ENCODE results near the gene PERP. TPM values are rescaled to one million over a fixed set of nuclear protein-coding genes. Genes with fewer than 3 reads are reported as not detected.

The PERP gene
- total RNA-seq, 1 experiment from 2014 or later = 9.1 TPM

DNA sequence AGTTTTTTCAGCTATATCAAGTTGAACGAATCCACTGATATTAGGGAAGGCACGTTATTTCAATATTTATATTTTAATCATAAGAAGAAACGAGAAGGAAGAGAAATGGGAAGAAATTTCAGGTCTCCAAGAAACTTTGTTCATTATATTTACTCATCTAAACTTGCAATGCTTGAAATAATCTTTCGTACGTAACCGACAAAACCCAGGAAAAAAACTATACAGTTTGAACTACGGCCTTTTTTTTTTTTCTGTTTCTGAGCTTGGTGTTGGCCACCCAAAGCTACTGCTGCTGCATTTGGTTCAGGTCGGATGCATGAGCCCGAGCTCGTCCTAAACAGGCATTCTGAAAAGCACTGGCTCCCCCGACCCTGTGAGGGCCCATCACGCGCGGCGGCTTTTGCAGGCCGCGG, 548 bp downstream of the PERP start:
- in situ Hi-C loops (cut with HindIII; ENCODE audit: low sequenced_read_pairs) = no loop called here

DNA sequence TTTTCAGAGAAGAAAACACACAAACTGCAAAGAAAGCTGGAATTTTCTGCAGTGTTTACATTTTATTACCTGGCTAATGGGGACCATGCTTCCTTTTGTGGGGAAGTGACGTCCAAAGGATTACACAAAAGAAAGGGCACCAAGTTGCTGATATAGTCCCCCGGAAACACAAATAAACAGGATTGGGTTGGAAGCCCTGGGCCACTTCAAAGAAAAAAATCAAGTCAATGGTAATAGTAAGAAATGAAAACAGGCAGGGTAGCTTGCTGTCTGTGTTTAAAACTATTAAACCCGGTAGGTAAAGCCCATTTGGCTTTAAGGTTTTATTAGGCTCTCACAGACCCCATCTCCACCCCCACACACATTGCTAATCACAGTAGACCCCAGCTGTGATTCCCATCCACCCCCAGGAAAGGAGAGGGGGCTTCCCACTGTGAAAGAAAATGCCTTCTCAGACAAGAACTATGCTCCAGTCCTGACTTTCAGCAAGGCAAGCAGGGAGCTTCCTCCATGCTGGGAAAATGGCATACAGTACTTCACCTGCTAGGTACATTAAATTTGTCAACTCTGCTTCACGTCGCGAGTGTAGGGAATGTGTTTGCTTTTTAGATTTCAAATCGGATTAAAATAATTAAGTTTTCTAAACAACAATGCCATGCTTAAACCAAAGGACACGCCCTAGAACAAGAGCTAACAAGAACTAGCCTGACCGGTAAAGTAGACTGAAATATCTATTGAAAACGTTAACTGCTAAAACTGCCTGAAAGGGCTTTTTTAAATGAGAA, 1.1 kb downstream of the PERP start:
- peak; percentile 68 for DNase-seq (ENCODE audit: low spot score)
- in situ Hi-C loops (cut with HindIII; ENCODE audit: low sequenced_read_pairs) = no loop called here

More for the DNA sequence above, 548 bp downstream of the PERP start:
- DNase-seq (ENCODE audit: low spot score) = peak; percentile 41

GRCh38 chr6:138105446-138105845, 1.8 kb downstream of the PERP start:
- DNase-seq (ENCODE audit: low spot score) = peak; percentile 53
- in situ Hi-C loops (cut with HindIII; ENCODE audit: low sequenced_read_pairs) = no loop called here

DNA sequence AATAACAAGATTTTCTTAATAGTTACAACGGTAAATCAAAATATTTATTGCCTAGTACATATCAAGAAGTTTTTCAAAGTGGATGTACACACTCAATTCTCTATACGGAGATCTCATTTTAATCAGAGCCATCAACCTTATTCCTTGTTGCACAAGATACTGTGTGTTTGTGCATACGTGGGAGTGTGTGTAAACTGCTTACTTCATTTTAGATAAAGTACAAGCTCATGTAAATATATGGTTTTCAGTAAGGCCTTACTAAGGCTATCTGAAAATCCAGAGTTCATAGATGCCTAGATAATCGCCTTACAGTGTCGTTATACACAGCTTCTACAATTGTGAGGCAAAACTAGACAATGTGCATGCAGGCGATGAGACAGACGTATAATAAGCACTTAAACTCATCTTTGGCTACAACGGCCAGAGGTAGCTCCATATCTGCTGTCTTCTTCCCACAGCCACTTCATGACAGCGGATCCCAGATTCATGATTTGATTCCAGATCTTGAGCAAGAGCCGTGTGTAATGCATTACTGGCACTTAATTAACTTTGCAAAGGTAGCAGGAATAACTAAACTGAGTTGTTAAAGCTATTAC, 2.5 kb downstream of the PERP start:
- in situ Hi-C loops (cut with HindIII; ENCODE audit: low sequenced_read_pairs) = no loop called here
- peak; percentile 19 for DNase-seq (ENCODE audit: low spot score)

DNA sequence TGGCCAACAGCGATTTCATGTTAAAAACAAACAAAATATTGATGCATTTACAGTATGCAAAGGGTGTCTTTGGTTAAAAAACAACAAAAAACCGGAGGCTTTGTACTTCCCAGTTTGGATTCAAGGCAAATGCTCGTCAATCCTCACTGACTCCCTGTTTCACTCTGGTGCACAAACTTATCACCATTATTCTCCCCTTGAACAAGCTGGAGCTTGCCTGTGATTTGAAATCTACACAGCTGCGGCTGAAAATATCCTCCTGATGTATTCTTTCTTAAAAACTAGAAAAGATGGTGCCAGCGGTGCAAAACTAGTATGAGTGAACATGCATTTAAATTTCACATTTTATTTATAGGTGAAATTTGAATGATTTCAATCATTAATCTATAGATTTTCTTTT, 3.3 kb downstream of the PERP start:
- in situ Hi-C loops (cut with HindIII; ENCODE audit: low sequenced_read_pairs) = no loop called here
- no peak for DNase-seq (ENCODE audit: low spot score)

- in situ Hi-C loops (cut with HindIII; ENCODE audit: low sequenced_read_pairs) = no loop called here
- DNase-seq (ENCODE audit: low spot score) = no peak
Observed at GRCh38 chr6:138101946-138102731, 5.1 kb downstream of the PERP start.

- in situ Hi-C loops (cut with HindIII; ENCODE audit: low sequenced_read_pairs) = no loop called here
- DNase-seq (ENCODE audit: low spot score) = no peak
Observed at GRCh38 chr6:138099832-138100231, 7.4 kb downstream of the PERP start.

DNA sequence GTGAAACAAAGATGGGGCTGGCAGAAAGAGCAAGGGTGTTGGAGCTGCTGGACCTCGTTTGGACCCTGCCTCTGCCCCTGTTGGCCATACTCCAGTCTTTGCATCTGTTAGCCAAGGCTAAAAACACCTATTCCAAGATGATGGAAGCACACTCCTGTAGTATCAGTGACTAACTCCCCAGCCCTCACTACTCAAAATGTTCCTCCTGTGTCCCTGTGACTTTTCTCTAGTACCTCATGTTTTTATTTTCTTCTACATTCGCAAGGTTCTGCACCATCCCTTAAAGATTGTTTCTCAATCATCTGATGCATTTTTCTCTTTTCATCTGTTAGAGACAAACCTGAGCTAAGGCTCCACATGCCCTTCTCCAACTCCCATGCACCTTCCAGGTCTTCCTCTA, 8.9 kb downstream of the PERP start:
- no peak for DNase-seq (ENCODE audit: low spot score)
- in situ Hi-C loops (cut with HindIII; ENCODE audit: low sequenced_read_pairs) = no loop called here

DNA sequence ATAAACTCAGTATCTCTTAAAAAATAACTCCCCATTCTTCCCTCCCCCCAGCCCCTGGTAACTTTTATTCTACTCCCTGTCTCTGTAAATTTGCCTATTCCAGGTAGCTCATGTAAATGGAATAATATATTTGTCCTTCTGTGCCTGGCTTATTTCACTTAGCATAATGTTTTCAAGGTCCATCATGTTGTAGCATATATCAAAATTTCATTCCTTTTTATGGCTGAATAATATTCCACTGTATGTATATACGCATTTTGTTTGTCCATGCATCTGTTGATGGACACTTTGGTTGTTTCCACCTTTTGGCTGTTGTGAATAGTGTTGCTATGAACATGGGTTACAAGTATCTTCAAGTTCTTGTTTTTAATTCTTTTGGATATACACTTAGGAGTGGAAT, 13.0 kb downstream of the PERP start:
- in situ Hi-C loops (cut with HindIII; ENCODE audit: low sequenced_read_pairs) = no loop called here
- DNase-seq (ENCODE audit: low spot score) = no peak

- in situ Hi-C loops (cut with HindIII; ENCODE audit: low sequenced_read_pairs) = no loop called here
- no peak for DNase-seq (ENCODE audit: low spot score)
Observed at GRCh38 chr6:138093632-138094031, 13.6 kb downstream of the PERP start.

DNA sequence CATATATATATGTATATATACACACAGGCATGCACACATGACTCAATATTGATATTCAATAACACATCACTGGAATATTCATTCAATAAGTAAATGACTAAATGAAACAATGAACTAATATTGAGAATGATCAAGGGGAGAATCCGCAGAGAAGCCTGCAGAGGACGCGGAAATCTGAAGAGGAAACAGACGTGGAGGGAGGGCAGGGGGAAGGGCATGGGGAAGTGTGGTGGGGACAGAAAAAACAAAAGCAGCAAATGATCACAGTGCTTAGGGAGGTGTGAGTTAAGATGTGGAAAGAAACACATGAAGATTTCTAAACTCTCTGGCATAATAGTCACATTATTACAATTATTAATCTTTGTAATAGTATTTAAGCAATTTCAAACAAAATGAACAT, 14.5 kb downstream of the PERP start:
- in situ Hi-C loops (cut with HindIII; ENCODE audit: low sequenced_read_pairs) = no loop called here
- no peak for DNase-seq (ENCODE audit: low spot score)

DNA sequence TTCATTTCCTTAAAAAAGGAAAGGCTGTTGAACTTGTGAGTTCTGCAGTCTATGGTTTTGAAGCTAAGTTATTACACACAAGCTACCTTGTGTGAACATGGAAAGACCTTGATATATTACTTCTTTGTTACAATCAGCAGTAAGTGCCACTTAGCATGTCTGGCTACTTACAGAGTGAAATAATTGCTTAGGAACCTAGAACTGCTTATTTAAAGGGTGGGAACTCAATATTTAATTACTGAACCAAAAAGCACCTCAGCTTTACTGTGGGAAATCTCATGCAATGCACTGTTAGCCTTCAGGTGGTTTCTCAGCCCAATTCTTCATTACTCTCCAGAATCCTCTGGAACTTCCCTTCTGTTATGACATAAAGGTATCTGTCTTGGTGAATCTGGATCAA, 17.9 kb downstream of the PERP start:
- no peak for DNase-seq (ENCODE audit: low spot score)
- in situ Hi-C loops (cut with HindIII; ENCODE audit: low sequenced_read_pairs) = no loop called here

GRCh38 chr6:138088326-138088762, 18.9 kb downstream of the PERP start:
- in situ Hi-C loops (cut with HindIII; ENCODE audit: low sequenced_read_pairs) = no loop called here
- no peak for DNase-seq (ENCODE audit: low spot score)

DNA sequence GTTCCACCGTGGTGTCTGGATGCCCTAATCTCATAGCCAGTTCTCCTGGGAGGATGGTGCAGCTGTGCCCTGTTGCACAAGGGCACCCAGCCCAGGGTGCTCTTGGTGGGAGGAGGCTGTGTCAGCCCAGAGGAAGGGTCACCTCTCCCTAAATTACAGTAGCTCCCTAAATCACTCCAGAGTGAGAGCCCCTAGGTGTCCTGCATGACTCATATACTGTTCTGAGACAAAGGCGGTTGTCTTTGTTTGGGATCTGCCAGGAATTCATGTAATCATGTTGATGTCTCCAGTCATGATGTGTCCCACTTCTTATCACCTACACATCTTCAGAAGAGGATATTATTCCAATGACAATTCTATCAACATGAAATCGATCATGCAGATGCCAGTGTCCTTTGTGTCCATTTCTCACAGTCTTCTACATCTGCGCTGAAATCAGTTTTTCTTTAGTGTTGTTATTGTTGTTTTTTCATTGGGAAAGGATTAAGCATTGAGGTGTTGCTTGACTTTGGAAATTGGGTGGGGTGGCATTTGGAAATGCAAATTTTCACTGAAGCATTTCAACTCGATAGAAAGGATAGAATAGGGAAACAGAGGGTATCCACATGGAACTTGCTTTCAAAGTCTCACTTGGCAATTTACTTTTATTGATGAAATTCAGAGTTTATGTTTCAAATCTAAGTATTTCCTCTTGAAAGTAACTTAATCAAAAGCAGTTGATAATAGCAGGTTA, 19.5 kb downstream of the PERP start:
- in situ Hi-C loops (cut with HindIII; ENCODE audit: low sequenced_read_pairs) = no loop called here
- DNase-seq (ENCODE audit: low spot score) = no peak

DNA sequence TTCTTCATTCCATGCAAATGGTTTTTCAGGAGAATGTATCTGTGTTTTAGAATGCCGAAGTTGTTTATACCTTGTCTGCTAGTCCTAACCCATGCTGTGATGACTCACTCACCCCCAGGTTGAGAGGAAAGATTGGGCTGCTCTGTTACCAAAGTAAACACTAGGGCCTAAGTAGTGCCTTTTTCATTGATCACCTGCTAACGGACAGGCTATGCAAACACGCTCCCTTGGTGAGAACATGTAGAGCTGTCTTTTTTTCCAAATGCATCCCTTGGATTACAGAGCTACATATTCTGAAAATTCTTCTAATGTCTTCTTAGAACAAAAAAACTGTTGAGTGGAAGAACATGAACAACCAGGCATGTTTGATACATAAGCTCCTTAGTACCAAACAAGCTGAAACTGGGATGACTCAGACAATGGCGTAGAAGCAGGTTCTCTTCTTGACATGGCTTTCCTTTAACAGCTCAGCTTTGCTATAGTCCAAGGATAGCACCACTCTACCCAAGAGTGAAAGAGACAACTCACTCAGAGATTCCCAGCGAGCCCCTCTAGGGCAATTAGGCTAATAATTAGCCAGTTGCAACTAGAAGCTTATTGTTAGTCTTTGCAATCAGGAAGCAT, 20.5 kb downstream of the PERP start:
- no peak for DNase-seq (ENCODE audit: low spot score)
- in situ Hi-C loops (cut with HindIII; ENCODE audit: low sequenced_read_pairs) = no loop called here

DNA sequence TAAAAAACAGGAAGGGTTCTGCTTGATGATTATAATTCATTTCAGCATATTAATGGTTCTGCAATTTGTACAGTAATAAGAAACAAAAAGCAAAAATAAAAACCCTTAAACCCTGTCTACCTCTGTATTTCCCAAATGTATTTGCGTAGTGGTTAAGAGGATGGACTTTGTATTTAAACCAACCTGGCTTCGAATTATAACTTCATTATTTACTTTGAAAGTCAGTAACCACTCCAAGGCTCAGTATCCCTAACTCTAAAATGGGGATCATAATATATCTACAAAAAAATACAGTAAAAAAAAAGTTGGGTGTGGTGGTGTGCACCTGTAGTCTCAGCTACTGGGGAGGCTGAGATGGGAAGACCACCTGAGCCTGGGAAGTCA, 21.4 kb downstream of the PERP start:
- DNase-seq (ENCODE audit: low spot score) = no peak
- in situ Hi-C loops (cut with HindIII; ENCODE audit: low sequenced_read_pairs) = no loop called here

GRCh38 chr6:138084904-138085838, 22.0 kb downstream of the PERP start:
- in situ Hi-C loops (cut with HindIII; ENCODE audit: low sequenced_read_pairs) = no loop called here
- DNase-seq (ENCODE audit: low spot score) = no peak

DNA sequence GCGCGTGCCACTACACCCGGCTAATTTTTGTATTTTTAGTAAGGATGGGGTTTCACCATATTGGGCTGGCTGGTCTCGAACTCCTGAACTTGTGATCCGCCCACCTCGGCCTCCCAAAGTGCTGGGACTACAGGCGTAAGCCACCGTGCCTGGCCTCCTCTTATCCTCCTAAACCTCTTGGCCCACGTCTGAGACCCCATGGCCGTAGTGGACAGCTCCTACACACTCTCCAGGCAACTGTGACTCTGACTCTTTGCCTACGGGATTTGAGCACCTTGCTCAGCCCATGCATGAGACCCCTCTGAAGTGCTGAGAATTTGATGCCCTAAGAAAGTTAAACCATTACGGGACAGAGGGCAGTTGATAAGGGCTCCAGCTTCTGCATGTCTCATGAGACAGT, 25.0 kb downstream of the PERP start:
- in situ Hi-C loops (cut with HindIII; ENCODE audit: low sequenced_read_pairs) = no loop called here
- no peak for DNase-seq (ENCODE audit: low spot score)

Measured in G401 (cell line).